ENCODE results near the gene CAPNS1. TPM values are rescaled to one million over a fixed set of nuclear protein-coding genes. Genes with fewer than 3 reads are reported as not detected.

CAPNS1 gene
- total and polyA plus RNA-seq, 4 donors = 79.5 to 280 (median 103) TPM

DNA sequence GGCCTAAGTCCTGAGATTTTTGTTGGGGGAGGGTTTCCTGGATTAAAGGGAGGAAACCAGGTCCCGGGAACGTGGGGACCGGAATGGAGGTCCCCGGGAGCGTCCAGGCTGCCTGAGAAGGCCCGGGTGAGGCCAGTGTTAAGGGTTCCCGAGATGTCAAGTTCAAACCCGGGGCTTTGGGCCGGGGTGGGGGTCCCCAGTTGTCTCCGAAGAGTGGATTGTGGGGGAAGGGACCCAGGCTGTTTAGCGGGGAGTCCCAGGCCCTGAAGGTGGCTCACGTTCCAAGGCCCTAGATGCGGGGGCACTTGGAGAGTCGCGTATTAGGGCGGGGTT, 12.1 kb downstream of the CAPNS1 start:
- Histone ChIP-seq H3K4me1 (ENCODE audit: control insufficient read depth in 4 of 4, insufficient read depth in 4 of 4, low read length in 3 of 4) (no peaks in the 10 kb centered on the region), H3K9ac (ENCODE audit: low read depth in 1 of 2, low read length in 2 of 2) (no peak overlapping the region), H3K36me3 (ENCODE audit: control insufficient read depth in 4 of 4, insufficient read depth in 3 of 4, low read depth in 1 of 4, low read length in 3 of 4) (peaks cover 15 to 35% (median 22%) of the 10 kb centered on the region in 4 donors), H3K4me3 (ENCODE audit: low read depth in 1 of 3, low read length in 3 of 3) (peak overlapping the region in 1 of 3 donors; percentile 3), H3K27ac (ENCODE audit: low read depth in 1 of 2, low read length in 2 of 2) (peak overlapping the region; percentile 39 to 63), H3K9me3 (ENCODE audit: control insufficient read depth in 4 of 4, low read length in 3 of 4) (no peaks in the 10 kb centered on the region), H3K27me3 (ENCODE audit: control insufficient read depth in 4 of 4, insufficient read depth in 4 of 4, low read length in 3 of 4) (no peaks in the 10 kb centered on the region)
- WGBS = 79% methylated on average over 16 of the region's 16 CpGs
- no peak for DNase-seq (ENCODE audit: low spot score)
- TF ChIP-seq, protein P1, sequence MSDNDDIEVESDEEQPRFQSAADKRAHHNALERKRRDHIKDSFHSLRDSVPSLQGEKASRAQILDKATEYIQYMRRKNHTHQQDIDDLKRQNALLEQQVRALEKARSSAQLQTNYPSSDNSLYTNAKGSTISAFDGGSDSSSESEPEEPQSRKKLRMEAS (IDR thresholded peaks at IDR 0.05) = no peak
- no peak for TF ChIP-seq HNF4G (IDR thresholded peaks at IDR 0.05)
- TF ChIP-seq SP1 (IDR thresholded peaks at IDR 0.05) = no peak
- TF ChIP-seq FOXA2 (IDR thresholded peaks at IDR 0.05) = no peak
- TF ChIP-seq TAF1 (conservative IDR thresholded peaks at IDR 0.05) = no peak
- no peak for TF ChIP-seq HNF4A (conservative IDR thresholded peaks at IDR 0.05)
- TF ChIP-seq JUND (IDR thresholded peaks at IDR 0.05) = no peak
- no peak for TF ChIP-seq GABPA (IDR thresholded peaks at IDR 0.05 in 1 of 2, conservative IDR thresholded peaks at IDR 0.05 in 1 of 2)
- TF ChIP-seq, protein P2, sequence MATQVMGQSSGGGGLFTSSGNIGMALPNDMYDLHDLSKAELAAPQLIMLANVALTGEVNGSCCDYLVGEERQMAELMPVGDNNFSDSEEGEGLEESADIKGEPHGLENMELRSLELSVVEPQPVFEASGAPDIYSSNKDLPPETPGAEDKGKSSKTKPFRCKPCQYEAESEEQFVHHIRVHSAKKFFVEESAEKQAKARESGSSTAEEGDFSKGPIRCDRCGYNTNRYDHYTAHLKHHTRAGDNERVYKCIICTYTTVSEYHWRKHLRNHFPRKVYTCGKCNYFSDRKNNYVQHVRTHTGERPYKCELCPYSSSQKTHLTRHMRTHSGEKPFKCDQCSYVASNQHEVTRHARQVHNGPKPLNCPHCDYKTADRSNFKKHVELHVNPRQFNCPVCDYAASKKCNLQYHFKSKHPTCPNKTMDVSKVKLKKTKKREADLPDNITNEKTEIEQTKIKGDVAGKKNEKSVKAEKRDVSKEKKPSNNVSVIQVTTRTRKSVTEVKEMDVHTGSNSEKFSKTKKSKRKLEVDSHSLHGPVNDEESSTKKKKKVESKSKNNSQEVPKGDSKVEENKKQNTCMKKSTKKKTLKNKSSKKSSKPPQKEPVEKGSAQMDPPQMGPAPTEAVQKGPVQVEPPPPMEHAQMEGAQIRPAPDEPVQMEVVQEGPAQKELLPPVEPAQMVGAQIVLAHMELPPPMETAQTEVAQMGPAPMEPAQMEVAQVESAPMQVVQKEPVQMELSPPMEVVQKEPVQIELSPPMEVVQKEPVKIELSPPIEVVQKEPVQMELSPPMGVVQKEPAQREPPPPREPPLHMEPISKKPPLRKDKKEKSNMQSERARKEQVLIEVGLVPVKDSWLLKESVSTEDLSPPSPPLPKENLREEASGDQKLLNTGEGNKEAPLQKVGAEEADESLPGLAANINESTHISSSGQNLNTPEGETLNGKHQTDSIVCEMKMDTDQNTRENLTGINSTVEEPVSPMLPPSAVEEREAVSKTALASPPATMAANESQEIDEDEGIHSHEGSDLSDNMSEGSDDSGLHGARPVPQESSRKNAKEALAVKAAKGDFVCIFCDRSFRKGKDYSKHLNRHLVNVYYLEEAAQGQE (IDR thresholded peaks at IDR 0.05) = no peak
- TF ChIP-seq FOXA1 (IDR thresholded peaks at IDR 0.05) = no peak
- no peak for TF ChIP-seq CTCF (IDR thresholded peaks at IDR 0.05; ENCODE audit: low read depth, low read length, missing input control)
- TF ChIP-seq, protein P3, sequence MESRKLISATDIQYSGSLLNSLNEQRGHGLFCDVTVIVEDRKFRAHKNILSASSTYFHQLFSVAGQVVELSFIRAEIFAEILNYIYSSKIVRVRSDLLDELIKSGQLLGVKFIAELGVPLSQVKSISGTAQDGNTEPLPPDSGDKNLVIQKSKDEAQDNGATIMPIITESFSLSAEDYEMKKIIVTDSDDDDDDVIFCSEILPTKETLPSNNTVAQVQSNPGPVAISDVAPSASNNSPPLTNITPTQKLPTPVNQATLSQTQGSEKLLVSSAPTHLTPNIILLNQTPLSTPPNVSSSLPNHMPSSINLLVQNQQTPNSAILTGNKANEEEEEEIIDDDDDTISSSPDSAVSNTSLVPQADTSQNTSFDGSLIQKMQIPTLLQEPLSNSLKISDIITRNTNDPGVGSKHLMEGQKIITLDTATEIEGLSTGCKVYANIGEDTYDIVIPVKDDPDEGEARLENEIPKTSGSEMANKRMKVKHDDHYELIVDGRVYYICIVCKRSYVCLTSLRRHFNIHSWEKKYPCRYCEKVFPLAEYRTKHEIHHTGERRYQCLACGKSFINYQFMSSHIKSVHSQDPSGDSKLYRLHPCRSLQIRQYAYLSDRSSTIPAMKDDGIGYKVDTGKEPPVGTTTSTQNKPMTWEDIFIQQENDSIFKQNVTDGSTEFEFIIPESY (IDR thresholded peaks at IDR 0.05) = no peak
- no peak for TF ChIP-seq YY1 (IDR thresholded peaks at IDR 0.05)
- TF ChIP-seq NR2F2 (IDR thresholded peaks at IDR 0.05) = no peak

- Histone ChIP-seq H3K27ac (ENCODE audit: low read depth in 1 of 2, low read length in 2 of 2) (peak within 1 kb of the TSS; percentile 39 to 63), H3K4me1 (ENCODE audit: control insufficient read depth in 4 of 4, insufficient read depth in 4 of 4, low read length in 3 of 4) (no peaks in the 10 kb centered on the region), H3K27me3 (ENCODE audit: control insufficient read depth in 4 of 4, insufficient read depth in 4 of 4, low read length in 3 of 4) (no peaks in the 10 kb centered on the region), H3K4me3 (ENCODE audit: low read depth in 1 of 3, low read length in 3 of 3) (peak within 1 kb of the TSS in 1 of 3 donors; percentile 3), H3K36me3 (ENCODE audit: control insufficient read depth in 4 of 4, insufficient read depth in 3 of 4, low read depth in 1 of 4, low read length in 3 of 4) (peaks cover 11 to 32% (median 20%) of the 10 kb centered on the region in 4 donors), H3K9me3 (ENCODE audit: control insufficient read depth in 4 of 4, low read length in 3 of 4) (no peaks in the 10 kb centered on the region), H3K9ac (ENCODE audit: low read depth in 1 of 2, low read length in 2 of 2) (no peak within 1 kb of the TSS)
- TF ChIP-seq NR2F2 (IDR thresholded peaks at IDR 0.05) (no peak), SP1 (IDR thresholded peaks at IDR 0.05) (peak; percentile 12)
- no peak for DNase-seq (ENCODE audit: low spot score)
- WGBS = 74% methylated on average over 40 of the region's 40 CpGs
Measured at GRCh38 chr19:36152352-36153091, 12.7 kb downstream of the CAPNS1 start, which contains the start of gene COX7A1. Gene COX7A1, minus strand, starts transcription at chr19:36152447. Its CDS starts 40 bp downstream, at chr19:36152407.
